B cell (primary cell): ENCODE measurements around the gene NFAM1. TPM values are rescaled to one million over a fixed set of nuclear protein-coding genes. Genes with fewer than 3 reads are reported as not detected.

Experiments used
- ATAC-seq: fragments of 200-7000 bp; cut with Tn5 transposase; one replicate; pipeline ENCODE4 v1.10.0; 2021; ENCODE audit warnings: low read depth, mild to moderate bottlenecking, moderate number of reproducible peaks, moderate library complexity
- CTCF ChIA-PET: fragments of 350-600 bp; sonication (Branson Sonifier 250); formaldehyde crosslinking; loops from one replicate; lab custom pipeline; 2021; ENCODE audit warnings: antibody characterized with exemption, inconsistent platforms; lab: Charles Lee
- POLR2A ChIA-PET: fragments of 350-600 bp; sonication (Branson Sonifier 250); formaldehyde crosslinking; loops from one replicate; lab custom pipeline; 2021; ENCODE audit warnings: antibody characterized with exemption; lab: Charles Lee
- DNase-seq: peaks from one replicate; pipeline ENCODE4 v3.0.0; 2013
- H2AFZ ChIP-seq: 2 replicates; pipeline ENCODE4 v1.6.1; 2012; ENCODE audit warnings: mild to moderate bottlenecking, low read depth, low read length; ENCODE audit not compliant: insufficient read depth, poor library complexity, severe bottlenecking
- H3K27ac ChIP-seq, 2 donors: 1 replicate in 1 of 2; 2 replicates in 1 of 2; pipeline ENCODE4 v1.5.1; 2012 to 2013; ENCODE audit warnings: low read length in 2 of 2, mild to moderate bottlenecking in 2 of 2, moderate library complexity in 1 of 2
- H3K27me3 ChIP-seq, 4 experiments: fragments of 200-600 bp in 1 of 4; sonication (generic) in 1 of 4; replicated peaks in 1 of 4; 1 replicate in 2 of 4; 2 replicates in 2 of 4; pipeline versions ENCODE4 v1.6.1 to v1.7.0; 2013 to 2016; ENCODE audit warnings: low read length in 3 of 4, mild to moderate bottlenecking in 2 of 4, mixed read lengths in 1 of 4, moderate library complexity in 1 of 4; ENCODE audit not compliant: insufficient read depth in 4 of 4, control insufficient read depth in 3 of 4; ENCODE audit errors: control extremely low read depth in 1 of 4
- H3K36me3 ChIP-seq, 2 experiments: replicated peaks in 1 of 2; 1 replicate in 1 of 2; 2 replicates in 1 of 2; pipeline versions ENCODE4 v1.6.1 to v1.7.1; 2013; ENCODE audit warnings: low read length in 1 of 2; ENCODE audit not compliant: insufficient read depth in 2 of 2, control insufficient read depth in 1 of 2; ENCODE audit errors: control extremely low read depth in 1 of 2, extremely low read depth in 1 of 2
- H3K4me1 ChIP-seq, 2 donors: fragments of 200-600 bp in 1 of 2; sonication (generic) in 1 of 2; 1 replicate in 1 of 2; 2 replicates in 1 of 2; pipeline versions ENCODE4 v1.5.1 to v1.6.1; 2013 to 2017; ENCODE audit warnings: low read length in 2 of 2; ENCODE audit not compliant: control insufficient read depth in 2 of 2, insufficient read depth in 2 of 2
- H3K4me2 ChIP-seq: replicated peaks from 2 replicates; pipeline ENCODE3; 2012; ENCODE audit warnings: mild to moderate bottlenecking, low read depth, low read length; ENCODE audit not compliant: poor library complexity, severe bottlenecking
- H3K4me3 ChIP-seq, 5 experiments: fragments of 200-600 bp in 1 of 5; sonication (generic) in 1 of 5; 1 replicate in 3 of 5; 2 replicates in 2 of 5; pipeline versions ENCODE4 v1.5.1 to v1.7.0; 2011 to 2016; ENCODE audit warnings: low read length in 4 of 5, mild to moderate bottlenecking in 4 of 5, low read depth in 2 of 5, control low read depth in 1 of 5, moderate library complexity in 1 of 5; ENCODE audit not compliant: insufficient read depth in 1 of 5; ENCODE audit errors: control extremely low read depth in 1 of 5, extremely low read depth in 1 of 5
- H3K79me2 ChIP-seq: fragments of 200-600 bp; sonication (generic); one replicate; pipeline ENCODE4 v1.6.0; 2016; ENCODE audit warnings: low read length; ENCODE audit not compliant: control insufficient read depth, insufficient read depth
- H3K9ac ChIP-seq: fragments of 200-600 bp; sonication (generic); 2 replicates; pipeline ENCODE4 v1.6.1; 2017; ENCODE audit warnings: mild to moderate bottlenecking, low read length, moderate library complexity
- H3K9me3 ChIP-seq, 3 donors: one replicate each; pipeline versions ENCODE4 v1.6.1 to v1.7.1; 2013; ENCODE audit warnings: low read length in 2 of 3; ENCODE audit not compliant: control insufficient read depth in 2 of 3, insufficient read depth in 1 of 3; ENCODE audit errors: control extremely low read depth in 1 of 3
- H4K20me1 ChIP-seq: 2 replicates; pipeline ENCODE4 v1.6.0; 2012; ENCODE audit warnings: mild to moderate bottlenecking, low read length; ENCODE audit not compliant: insufficient read depth, control insufficient read depth, poor library complexity, severe bottlenecking
- H3K27ac Mint-ChIP-seq: one replicate; pipeline ENCODE4 v1.8.0; 2021; ENCODE audit warnings: mixed read lengths
- H3K27me3 Mint-ChIP-seq: one replicate; pipeline ENCODE4 v1.8.0; 2021; ENCODE audit warnings: mixed read lengths
- H3K4me1 Mint-ChIP-seq: one replicate; pipeline ENCODE4 v1.8.0; 2021; ENCODE audit warnings: mixed read lengths
- H3K4me3 Mint-ChIP-seq: one replicate; pipeline ENCODE4 v1.8.0; 2021; ENCODE audit warnings: mixed read lengths
- H3K9me3 Mint-ChIP-seq: one replicate; pipeline ENCODE4 v1.8.0; 2022; ENCODE audit warnings: mixed read lengths; ENCODE audit not compliant: insufficient read depth
- EZH2 ChIP-seq: IDR thresholded peaks from 2 replicates; pipeline ENCODE4 v1.6.1; 2012; ENCODE audit warnings: borderline replicate concordance, low read depth, mild to moderate bottlenecking, moderate library complexity, low read length; ENCODE audit not compliant: insufficient read depth, poor library complexity, severe bottlenecking
- whole genome bisulfite sequencing: methylation state at CpG from one replicate; pipeline ENCODE4 v1.1.5; 2013; ENCODE audit warnings: missing lambda C conversion rate; ENCODE audit not compliant: insufficient coverage; 5-methylcytosine and 5-hydroxymethylcytosine counted together
- intact Hi-C: fragments of 100-400 bp; cut with micrococcal nuclease; formaldehyde crosslinking; loops from one replicate; pipeline ENCODE4 v1.10.0; 2022
- polyA plus RNA-seq: library from polyadenylated mRNA; depleted of rRNA; stranded (reverse); fragments of >200 nt; gene quantifications from 2 replicates; pipeline ENCODE4 v1.2.3, GENCODE V29; 2012
- total RNA-seq, 2 donors: library from RNA; stranded (reverse); fragments of 120-200 nt in 1 of 2; gene quantifications; 1 replicate in 1 of 2; 2 replicates in 1 of 2; pipeline versions ENCODE4 v1.2.3 to v1.2.4, GENCODE V29; 2013 to 2022
- TF ChIP-seq, protein P1 (sequence below): fragments of 200-600 bp; IDR thresholded peaks from one replicate; pipeline ENCODE4 v1.8.0; 2022; ENCODE audit warnings: antibody characterized with exemption, mild to moderate bottlenecking

NFAM1 gene
- total and polyA plus RNA-seq, 2 donors (not counting 1 experiment from before 2014, with no cell fraction given) = 0.27 to 0.52 TPM

DNA sequence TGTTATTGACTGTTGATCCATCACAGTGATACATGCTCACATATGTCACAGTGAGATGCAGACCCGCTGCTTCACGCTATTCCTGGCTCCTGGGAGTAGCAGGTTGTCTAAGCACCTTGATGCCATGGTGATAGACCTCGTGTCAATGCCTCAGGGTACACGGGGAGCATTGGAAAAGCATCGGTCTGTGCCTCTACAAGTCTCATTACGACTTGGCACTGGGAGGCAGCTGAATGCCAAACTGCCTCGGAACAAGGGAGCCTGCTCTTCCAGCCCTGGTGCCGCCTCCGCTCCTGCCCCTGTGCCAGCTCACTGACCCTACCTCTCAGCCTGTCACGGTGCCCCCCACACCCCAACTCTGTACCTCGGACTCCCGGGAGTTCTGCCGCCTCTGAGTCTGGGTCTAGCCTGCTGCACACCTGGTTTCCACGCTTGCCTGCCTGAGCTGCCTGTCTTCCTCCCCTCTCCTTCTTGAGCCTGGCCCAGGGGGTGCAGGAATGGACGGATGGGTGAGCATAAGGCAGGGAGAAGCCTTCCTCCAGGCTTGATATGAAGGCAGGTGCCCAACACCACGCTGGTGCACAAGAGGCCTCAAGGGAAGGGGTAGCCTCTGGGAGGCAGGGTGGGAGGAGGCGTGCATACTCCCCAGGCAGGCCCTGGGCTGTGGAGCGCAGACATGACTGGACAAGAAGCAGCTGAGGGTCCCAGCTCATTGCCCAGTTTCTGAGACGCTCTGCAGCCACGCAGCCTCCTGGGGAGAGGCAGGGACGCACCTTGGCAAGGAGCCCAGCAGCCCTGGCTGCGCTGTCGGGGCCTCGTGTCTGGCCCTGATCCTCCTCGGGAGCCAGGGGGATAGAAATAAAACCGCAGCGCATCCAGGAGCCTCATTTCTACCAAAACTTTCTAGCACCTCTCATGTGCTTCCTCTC, 1.8 kb upstream of the NFAM1 start:
- WGBS = 62% methylated on average over 22 of the region's 27 CpGs
- no peak for ATAC-seq
- intact Hi-C loops = loop anchor here (10.0 kb wide), 1 partner anchor 739 kb away; the partner anchor contains the start of gene MEI1
- no peaks in the 10 kb centered on the region for H3K9me3 ChIP-seq
- H3K79me2 ChIP-seq = no peaks in the 10 kb centered on the region
- peaks cover 0 to 69% (median 31%) of the 10 kb centered on the region in 4 experiments for H3K27me3 ChIP-seq
- no peak overlapping the region for H3K9ac ChIP-seq
- no peak overlapping the region for H3K27ac ChIP-seq
- H3K4me2 ChIP-seq = no peak overlapping the region
- ChIA-PET POLR2A (no interaction called here), CTCF (interaction anchor here (0.5 to 10.7 kb wide), 4 partner anchors 64 to 342 kb away, joined by 3 to 131 read pairs (median 30); partner anchors contain the start of gene NDUFA6)
- peaks cover 56% of the 10 kb centered on the region for H3K27me3 Mint-ChIP-seq
- TF ChIP-seq, protein P1, sequence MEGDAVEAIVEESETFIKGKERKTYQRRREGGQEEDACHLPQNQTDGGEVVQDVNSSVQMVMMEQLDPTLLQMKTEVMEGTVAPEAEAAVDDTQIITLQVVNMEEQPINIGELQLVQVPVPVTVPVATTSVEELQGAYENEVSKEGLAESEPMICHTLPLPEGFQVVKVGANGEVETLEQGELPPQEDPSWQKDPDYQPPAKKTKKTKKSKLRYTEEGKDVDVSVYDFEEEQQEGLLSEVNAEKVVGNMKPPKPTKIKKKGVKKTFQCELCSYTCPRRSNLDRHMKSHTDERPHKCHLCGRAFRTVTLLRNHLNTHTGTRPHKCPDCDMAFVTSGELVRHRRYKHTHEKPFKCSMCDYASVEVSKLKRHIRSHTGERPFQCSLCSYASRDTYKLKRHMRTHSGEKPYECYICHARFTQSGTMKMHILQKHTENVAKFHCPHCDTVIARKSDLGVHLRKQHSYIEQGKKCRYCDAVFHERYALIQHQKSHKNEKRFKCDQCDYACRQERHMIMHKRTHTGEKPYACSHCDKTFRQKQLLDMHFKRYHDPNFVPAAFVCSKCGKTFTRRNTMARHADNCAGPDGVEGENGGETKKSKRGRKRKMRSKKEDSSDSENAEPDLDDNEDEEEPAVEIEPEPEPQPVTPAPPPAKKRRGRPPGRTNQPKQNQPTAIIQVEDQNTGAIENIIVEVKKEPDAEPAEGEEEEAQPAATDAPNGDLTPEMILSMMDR = no peak
- no peak for TF ChIP-seq EZH2
- H3K4me1 ChIP-seq = peaks cover 29 to 38% of the 10 kb centered on the region in 2 donors
- peak overlapping the region; percentile 46 for H3K27ac Mint-ChIP-seq
- no peak overlapping the region for H2AFZ ChIP-seq
- no peaks in the 10 kb centered on the region for H3K9me3 Mint-ChIP-seq
- no peaks in the 10 kb centered on the region for H3K36me3 ChIP-seq
- H4K20me1 ChIP-seq = no peaks in the 10 kb centered on the region
- H3K4me3 ChIP-seq = no peak overlapping the region
- DNase-seq = no peak
- no peak overlapping the region for H3K4me3 Mint-ChIP-seq
- peaks cover 26% of the 10 kb centered on the region for H3K4me1 Mint-ChIP-seq

DNA sequence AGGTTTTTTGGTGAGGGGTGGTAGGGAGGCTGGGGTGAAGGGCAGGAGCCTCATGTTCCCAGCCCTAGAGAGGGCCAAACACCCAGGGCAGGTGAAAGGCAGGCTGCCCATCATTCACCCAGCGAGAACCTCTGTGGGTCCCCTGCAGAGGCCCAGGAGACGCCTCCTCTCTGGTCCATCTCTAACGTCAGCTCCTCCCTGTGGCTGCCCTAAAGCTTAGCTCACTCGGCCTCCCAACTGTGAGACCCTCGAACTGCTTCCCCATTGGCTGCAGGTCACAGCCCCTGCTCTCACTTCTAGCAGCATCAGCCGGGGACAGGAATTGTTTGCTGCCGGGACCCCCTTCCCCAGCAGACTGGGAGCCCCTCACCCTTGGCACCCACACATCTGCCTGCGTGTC, 615 bp upstream of the NFAM1 start:
- H3K27ac ChIP-seq = no peak overlapping the region
- no peak overlapping the region for H2AFZ ChIP-seq
- H3K36me3 ChIP-seq = no peaks in the 10 kb centered on the region
- peaks cover 63% of the 10 kb centered on the region for H3K27me3 Mint-ChIP-seq
- H3K9ac ChIP-seq = no peak overlapping the region
- no peaks in the 10 kb centered on the region for H4K20me1 ChIP-seq
- intact Hi-C loops = loop anchor here (10.0 kb wide), 1 partner anchor 738 kb away; the partner anchor contains the start of gene MEI1
- peaks cover 18% of the 10 kb centered on the region for H3K4me1 Mint-ChIP-seq
- H3K27me3 ChIP-seq = peaks cover 0 to 81% (median 33%) of the 10 kb centered on the region in 4 experiments
- H3K4me1 ChIP-seq = peaks cover 22 to 29% of the 10 kb centered on the region in 2 donors
- DNase-seq (no peak), ATAC-seq (no peak)
- H3K9me3 Mint-ChIP-seq = no peaks in the 10 kb centered on the region
- WGBS = 97% methylated on average over 5 of the region's 8 CpGs
- CTCF ChIA-PET = interaction anchor here (1.8 to 10.7 kb wide), 2 partner anchors 12 to 262 kb away, joined by 4 to 131 read pairs; no protein-coding TSS in a partner anchor
- TF ChIP-seq EZH2 = no peak
- TF ChIP-seq, protein P1 = no peak
- H3K4me3 ChIP-seq = no peak overlapping the region
- H3K9me3 ChIP-seq = no peaks in the 10 kb centered on the region
- no peak overlapping the region for H3K27ac Mint-ChIP-seq
- POLR2A ChIA-PET = no interaction called here
- no peak overlapping the region for H3K4me3 Mint-ChIP-seq
- H3K4me2 ChIP-seq = no peak overlapping the region
- H3K79me2 ChIP-seq = no peaks in the 10 kb centered on the region
